ENCODE measurements around the gene TAP1. TPM values are rescaled to one million over a fixed set of nuclear protein-coding genes. Genes with fewer than 3 reads are reported as not detected.

The TAP1 gene
- total and polyA plus RNA-seq, 2 of the 4 experiments (the other 2 are of a cell fraction) = 20.1 to 27.6 TPM

- ATAC-seq (ENCODE audit: low read depth) = no peak
- no peak overlapping the region for H2BK15ac ChIP-seq (ENCODE audit: low read depth, low read length)
- in situ Hi-C loops (cut with MboI; ENCODE audit: low sequenced_read_pairs) = no loop called here
- dilution Hi-C loops (cut with HindIII; ENCODE audit: low sequenced_read_pairs, unreplicated experiment) = no loop called here
- no peaks in the 10 kb centered on the region for H3K36me3 ChIP-seq (ENCODE audit: control insufficient read depth, insufficient read depth, low read length)
- no peak overlapping the region for H3K27ac ChIP-seq (ENCODE audit: insufficient read depth, low read length)
- H2BK5ac ChIP-seq (ENCODE audit: low read depth, low read length, poor library complexity, severe bottlenecking) = no peak overlapping the region
- no peak for DNase-seq
- H4K20me1 ChIP-seq (ENCODE audit: insufficient read depth, low read length) = no peaks in the 10 kb centered on the region
- H3K27me3 ChIP-seq (ENCODE audit: control insufficient read depth, insufficient read depth, low read length) = peaks cover 18% of the 10 kb centered on the region
- no peak overlapping the region for H3K14ac ChIP-seq (replicated peaks; ENCODE audit: low read depth, low read length)
- H3K4me3 ChIP-seq (ENCODE audit: insufficient read depth, low read depth, low read length) = no peak overlapping the region
- BruUV-seq (replicated peaks) = no TSS peak
- no peak overlapping the region for H2AFZ ChIP-seq (replicated peaks; ENCODE audit: low read length, poor library complexity)
- no peak overlapping the region for H3K18ac ChIP-seq (ENCODE audit: low read depth, low read length)
- H4K8ac ChIP-seq (ENCODE audit: low read depth in 2 of 2, low read length in 2 of 2) = no peak overlapping the region
- no peaks in the 10 kb centered on the region for H3K9me3 ChIP-seq (ENCODE audit: control insufficient read depth, insufficient read depth, low read length)
- H2BK120ac ChIP-seq (ENCODE audit: low read depth, low read length) = no peak overlapping the region
- H2AK5ac ChIP-seq (ENCODE audit: low read depth, low read length) = no peak overlapping the region
- ChIA-PET CTCF (interaction anchor here (1.4 kb wide), 1 partner anchor 41 kb away, joined by 3 read pairs; the partner anchor contains the start of gene TAP2), POLR2A (ENCODE audit: unreplicated experiment) (no interaction called here)
- TF ChIP-seq BHLHE40 (IDR thresholded peaks at IDR 0.05; ENCODE audit: low read depth, low read length) (no peak), FOS (IDR thresholded peaks at IDR 0.05; ENCODE audit: low read depth, low read length) (no peak), CTCF (conservative IDR thresholded peaks at IDR 0.05; ENCODE audit: low read depth, low read length) (no peak), RFX5 (IDR thresholded peaks at IDR 0.05; ENCODE audit: low read depth, low read length) (no peak), CEBPB (IDR thresholded peaks at IDR 0.05; ENCODE audit: low read depth, low read length) (no peak), NFE2L2 (IDR thresholded peaks at IDR 0.05; ENCODE audit: low read depth, low read length) (no peak), USF2 (IDR thresholded peaks at IDR 0.05; ENCODE audit: low read depth, low read length) (no peak)
- TF ChIP-seq, protein P1, sequence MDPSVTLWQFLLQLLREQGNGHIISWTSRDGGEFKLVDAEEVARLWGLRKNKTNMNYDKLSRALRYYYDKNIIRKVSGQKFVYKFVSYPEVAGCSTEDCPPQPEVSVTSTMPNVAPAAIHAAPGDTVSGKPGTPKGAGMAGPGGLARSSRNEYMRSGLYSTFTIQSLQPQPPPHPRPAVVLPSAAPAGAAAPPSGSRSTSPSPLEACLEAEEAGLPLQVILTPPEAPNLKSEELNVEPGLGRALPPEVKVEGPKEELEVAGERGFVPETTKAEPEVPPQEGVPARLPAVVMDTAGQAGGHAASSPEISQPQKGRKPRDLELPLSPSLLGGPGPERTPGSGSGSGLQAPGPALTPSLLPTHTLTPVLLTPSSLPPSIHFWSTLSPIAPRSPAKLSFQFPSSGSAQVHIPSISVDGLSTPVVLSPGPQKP (IDR thresholded peaks at IDR 0.05; ENCODE audit: borderline replicate concordance, low read depth, low read length) = no peak
- no peaks in the 10 kb centered on the region for H3K9me1 ChIP-seq (ENCODE audit: insufficient read depth, low read length)
- WGBS, 2 experiments (ENCODE audit: extremely low coverage in 2 of 2, insufficient read length in 1 of 2) = 36% methylated on average over 26 of the region's 35 CpGs; no CpG with 5 or more reads in 1 of the 2 experiments
- no peak overlapping the region for H3K4ac ChIP-seq (ENCODE audit: low read depth, low read length)
- no peak overlapping the region for H4K5ac ChIP-seq (ENCODE audit: low read depth, low read length)
- peaks cover 2% of the 10 kb centered on the region; the same call in 1 of the 2 replicates for H3K4me1 ChIP-seq (ENCODE audit: control insufficient read depth, insufficient read depth, low read length)
- intact Hi-C loops (cut with micrococcal nuclease) = no loop called here
- no peak overlapping the region for H4K91ac ChIP-seq (ENCODE audit: insufficient read depth, low read depth, low read length)
- H3K56ac ChIP-seq (ENCODE audit: extremely low read depth, insufficient read depth, low read length) = no peak overlapping the region
- no peaks in the 10 kb centered on the region for H3K79me1 ChIP-seq (ENCODE audit: low read depth in 1 of 2, low read length in 2 of 2)
- H3K4me2 ChIP-seq (ENCODE audit: low read depth, low read length) = no peak overlapping the region
- no peak overlapping the region for H2AK9ac ChIP-seq (replicated peaks; ENCODE audit: low read depth, low read length, poor library complexity)
- H3K9ac ChIP-seq (ENCODE audit: low read depth, low read length) = no peak overlapping the region
- no peak overlapping the region for H3K23ac ChIP-seq (ENCODE audit: low read depth, low read length)
- H2BK20ac ChIP-seq (ENCODE audit: low read depth, low read length) = no peak overlapping the region
Measured at GRCh38 chr6:32879691-32880090, 26.2 kb upstream of the TAP1 start.
